CD14-positive monocyte (primary cell): ENCODE data around the gene NPC2. TPM values are rescaled to one million over a fixed set of nuclear protein-coding genes. Genes with fewer than 3 reads are reported as not detected.

Experiments
- DNase-seq, 3 donors: peaks; one replicate each; pipeline ENCODE4 v3.0.0-alpha.2; 2011 to 2022
- H2AFZ ChIP-seq: 2 replicates; pipeline ENCODE4 v1.6.0; 2012; ENCODE audit warnings: mild to moderate bottlenecking, low read depth, low read length, inconsistent platforms; ENCODE audit not compliant: insufficient read depth, poor library complexity, severe bottlenecking
- H3K27ac ChIP-seq, 2 donors: 1 replicate in 1 of 2; 2 replicates in 1 of 2; pipeline ENCODE4 v1.5.1; 2012 to 2013; ENCODE audit warnings: low read length in 2 of 2, control low read depth in 1 of 2, inconsistent platforms in 1 of 2, low read depth in 1 of 2, mild to moderate bottlenecking in 1 of 2
- H3K27me3 ChIP-seq, 2 donors: one replicate each; pipeline versions ENCODE4 v1.6.0 to v1.6.1; 2011 to 2013; ENCODE audit warnings: low read length in 2 of 2; ENCODE audit not compliant: control insufficient read depth in 2 of 2, insufficient read depth in 2 of 2
- H3K36me3 ChIP-seq, 2 donors: replicated peaks in 1 of 2; 1 replicate in 1 of 2; 2 replicates in 1 of 2; pipeline versions ENCODE4 v1.5.1 to v1.6.1; 2012 to 2013; ENCODE audit warnings: low read length in 2 of 2, control low read depth in 1 of 2, inconsistent platforms in 1 of 2, mild to moderate bottlenecking in 1 of 2; ENCODE audit not compliant: insufficient read depth in 2 of 2, control insufficient read depth in 1 of 2
- H3K4me1 ChIP-seq, 2 donors: 1 replicate in 1 of 2; 2 replicates in 1 of 2; pipeline versions ENCODE4 v1.5.1 to v1.6.1; 2012 to 2013; ENCODE audit warnings: low read length in 2 of 2, control low read depth in 1 of 2, inconsistent platforms in 1 of 2, mild to moderate bottlenecking in 1 of 2, moderate library complexity in 1 of 2; ENCODE audit not compliant: insufficient read depth in 2 of 2, control insufficient read depth in 1 of 2
- H3K4me2 ChIP-seq: replicated peaks from 2 replicates; pipeline ENCODE3; 2012; ENCODE audit warnings: low read length, moderate library complexity, mild to moderate bottlenecking; ENCODE audit not compliant: poor library complexity, severe bottlenecking; ENCODE audit errors: extremely low read depth
- H3K4me3 ChIP-seq, 3 experiments: fragments of 200-600 bp in 1 of 3; sonication (generic) in 1 of 3; replicated peaks in 1 of 3; 1 replicate in 2 of 3; 2 replicates in 1 of 3; pipeline ENCODE4 v1.5.1; 2011 to 2013; ENCODE audit warnings: low read length in 3 of 3, mild to moderate bottlenecking in 3 of 3, control low read depth in 2 of 3, low read depth in 2 of 3, inconsistent platforms in 1 of 3, moderate library complexity in 1 of 3
- H3K79me2 ChIP-seq: 2 replicates; pipeline ENCODE4 v1.6.0; 2012; ENCODE audit warnings: mild to moderate bottlenecking, control low read depth, inconsistent platforms, low read length, moderate library complexity; ENCODE audit not compliant: insufficient read depth
- H3K9ac ChIP-seq: 2 replicates; pipeline ENCODE4 v1.6.0; 2017; ENCODE audit warnings: low read length, mild to moderate bottlenecking; ENCODE audit not compliant: insufficient read depth, poor library complexity, severe bottlenecking
- H3K9me3 ChIP-seq, 2 donors: replicated peaks in 1 of 2; 1 replicate in 1 of 2; 2 replicates in 1 of 2; pipeline versions ENCODE4 v1.5.1 to v1.6.1; 2012 to 2013; ENCODE audit warnings: low read length in 2 of 2, control low read depth in 1 of 2; ENCODE audit not compliant: control insufficient read depth in 1 of 2, insufficient read depth in 1 of 2
- H4K20me1 ChIP-seq: 2 replicates; pipeline ENCODE4 v1.6.0; 2012; ENCODE audit warnings: mild to moderate bottlenecking, low read length, control low read depth, moderate library complexity; ENCODE audit not compliant: insufficient read depth
- H3K27ac Mint-ChIP-seq, 7 donors: one replicate each; pipeline ENCODE4 v1.8.0; 2020; ENCODE audit warnings: mild to moderate bottlenecking in 7 of 7, mixed read lengths in 7 of 7, moderate library complexity in 6 of 7, inconsistent platforms in 2 of 7
- H3K27me3 Mint-ChIP-seq, 3 donors: one replicate each; pipeline ENCODE4 v1.8.0; 2021 to 2022; ENCODE audit warnings: low read depth in 3 of 3, mild to moderate bottlenecking in 3 of 3, mixed read lengths in 3 of 3, moderate library complexity in 3 of 3, inconsistent platforms in 1 of 3
- H3K36me3 Mint-ChIP-seq, 2 donors: one replicate each; pipeline ENCODE4 v1.8.0; 2020; ENCODE audit warnings: mixed read lengths in 2 of 2, inconsistent platforms in 1 of 2, mild to moderate bottlenecking in 1 of 2
- H3K4me1 Mint-ChIP-seq: one replicate; pipeline ENCODE4 v1.8.0; 2020; ENCODE audit warnings: mild to moderate bottlenecking, mixed read lengths
- H3K4me3 Mint-ChIP-seq, 2 donors: one replicate each; pipeline ENCODE4 v1.8.0; 2020; ENCODE audit warnings: mild to moderate bottlenecking in 2 of 2, mixed read lengths in 2 of 2, moderate library complexity in 1 of 2
- H3K9me3 Mint-ChIP-seq, 7 donors: one replicate each; pipeline ENCODE4 v1.8.0; 2020 to 2022; ENCODE audit warnings: mixed read lengths in 7 of 7, mild to moderate bottlenecking in 6 of 7, moderate library complexity in 6 of 7, inconsistent platforms in 2 of 7
- CTCF ChIP-seq: fragments of 200-600 bp; IDR thresholded peaks from one replicate; pipeline ENCODE4 v1.8.0; 2022; ENCODE audit warnings: antibody characterized with exemption, mild to moderate bottlenecking
- WGBS: methylation state at CpG from one replicate; pipeline ENCODE4 v1.1.5; 2013; ENCODE audit warnings: missing lambda C conversion rate; ENCODE audit not compliant: insufficient coverage; 5-methylcytosine and 5-hydroxymethylcytosine counted together
- intact Hi-C, 2 donors: fragments of 100-400 bp; cut with micrococcal nuclease; formaldehyde crosslinking; loops; one replicate each; pipeline versions ENCODE4 v1.15.0 to v1.15.1; 2023
- polyA plus RNA-seq, 3 donors: library from polyadenylated mRNA; depleted of rRNA in 1 of 3; unstranded in 2 of 3; stranded (reverse) in 1 of 3; fragments of 300-500 nt in 2 of 3; fragments of >200 nt in 1 of 3; fragmentation: Illumina TruSeq in 2 of 3; gene quantifications; 1 replicate in 2 of 3; 2 replicates in 1 of 3; pipeline ENCODE4 v1.2.3, GENCODE V29; 2012 to 2021

The NPC2 gene
- polyA plus RNA-seq, 3 donors: 675 to 1,159 (median 772) TPM

GRCh38 chr14:74459289-74459946 is 33.7 kb downstream of the NPC2 start:
- Histone ChIP-seq H3K36me3 (no peaks in the 10 kb centered on the region), H3K4me3 (no peak overlapping the region), H3K9ac (no peak overlapping the region), H2AFZ (no peak overlapping the region), H3K9me3 (no peaks in the 10 kb centered on the region), H3K27me3 (no peaks in the 10 kb centered on the region), H3K4me2 (no peak overlapping the region), H3K4me1 (no peaks in the 10 kb centered on the region), H4K20me1 (peaks cover 5% of the 10 kb centered on the region), H3K27ac (no peak overlapping the region), H3K79me2 (no peaks in the 10 kb centered on the region)
- TF ChIP-seq CTCF: peak; percentile 71
- intact Hi-C loops: no loop called here
- peaks cover 4 to 12% (median 4%) of the 10 kb centered on the region in 3 donors for H3K27me3 Mint-ChIP-seq
- H3K4me3 Mint-ChIP-seq: no peak overlapping the region
- no peak overlapping the region for H3K27ac Mint-ChIP-seq
- peak; percentile 24 to 36 (median 33) for DNase-seq
- WGBS: 75% methylated on average over 10 of the region's 10 CpGs
- H3K36me3 Mint-ChIP-seq: no peaks in the 10 kb centered on the region
- peaks cover 0 to 1% (median 0%) of the 10 kb centered on the region in 7 donors for H3K9me3 Mint-ChIP-seq
- peaks cover 4% of the 10 kb centered on the region for H3K4me1 Mint-ChIP-seq

DNA sequence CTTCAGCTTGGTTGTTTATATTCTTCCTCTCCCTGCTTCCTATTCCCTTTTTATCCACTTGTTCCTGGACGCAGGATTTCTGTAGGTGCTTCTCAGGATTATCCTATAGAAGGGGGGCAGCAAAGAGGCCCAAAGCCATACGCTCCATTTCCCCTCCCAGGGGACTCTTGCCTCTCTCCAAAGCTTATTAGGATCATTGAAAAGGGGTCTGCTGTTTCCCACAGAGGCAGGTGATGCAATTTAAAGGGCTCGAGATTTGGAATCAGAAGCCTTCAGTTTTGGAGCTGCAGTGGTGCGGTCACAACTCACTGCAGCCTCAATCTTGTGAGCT is 35.6 kb downstream of the NPC2 start:
- Mint-ChIP-seq H3K4me1 (peaks cover 4% of the 10 kb centered on the region), H3K9me3 (peaks cover 0 to 1% (median 0%) of the 10 kb centered on the region in 7 donors), H3K27me3 (peaks cover 4 to 12% (median 10%) of the 10 kb centered on the region in 3 donors), H3K4me3 (no peak overlapping the region), H3K36me3 (no peaks in the 10 kb centered on the region), H3K27ac (peak overlapping the region in 1 of 7 donors; percentile 42)
- Histone ChIP-seq H3K36me3 (no peaks in the 10 kb centered on the region), H3K4me2 (no peak overlapping the region), H3K9me3 (no peaks in the 10 kb centered on the region), H4K20me1 (no peaks in the 10 kb centered on the region), H3K27me3 (no peaks in the 10 kb centered on the region), H3K79me2 (no peaks in the 10 kb centered on the region), H3K9ac (no peak overlapping the region), H2AFZ (no peak overlapping the region), H3K27ac (no peak overlapping the region), H3K4me1 (no peaks in the 10 kb centered on the region), H3K4me3 (no peak overlapping the region)
- intact Hi-C loops: no loop called here
- no peak for DNase-seq
- WGBS: 94% methylated on average over 2 of the region's 4 CpGs
- no peak for TF ChIP-seq CTCF
